ENCODE data around the gene MACF1. TPM values are rescaled to one million over a fixed set of nuclear protein-coding genes. Genes with fewer than 3 reads are reported as not detected.

Gene MACF1
- total RNA-seq, 1 donor, result 284 TPM

DNA sequence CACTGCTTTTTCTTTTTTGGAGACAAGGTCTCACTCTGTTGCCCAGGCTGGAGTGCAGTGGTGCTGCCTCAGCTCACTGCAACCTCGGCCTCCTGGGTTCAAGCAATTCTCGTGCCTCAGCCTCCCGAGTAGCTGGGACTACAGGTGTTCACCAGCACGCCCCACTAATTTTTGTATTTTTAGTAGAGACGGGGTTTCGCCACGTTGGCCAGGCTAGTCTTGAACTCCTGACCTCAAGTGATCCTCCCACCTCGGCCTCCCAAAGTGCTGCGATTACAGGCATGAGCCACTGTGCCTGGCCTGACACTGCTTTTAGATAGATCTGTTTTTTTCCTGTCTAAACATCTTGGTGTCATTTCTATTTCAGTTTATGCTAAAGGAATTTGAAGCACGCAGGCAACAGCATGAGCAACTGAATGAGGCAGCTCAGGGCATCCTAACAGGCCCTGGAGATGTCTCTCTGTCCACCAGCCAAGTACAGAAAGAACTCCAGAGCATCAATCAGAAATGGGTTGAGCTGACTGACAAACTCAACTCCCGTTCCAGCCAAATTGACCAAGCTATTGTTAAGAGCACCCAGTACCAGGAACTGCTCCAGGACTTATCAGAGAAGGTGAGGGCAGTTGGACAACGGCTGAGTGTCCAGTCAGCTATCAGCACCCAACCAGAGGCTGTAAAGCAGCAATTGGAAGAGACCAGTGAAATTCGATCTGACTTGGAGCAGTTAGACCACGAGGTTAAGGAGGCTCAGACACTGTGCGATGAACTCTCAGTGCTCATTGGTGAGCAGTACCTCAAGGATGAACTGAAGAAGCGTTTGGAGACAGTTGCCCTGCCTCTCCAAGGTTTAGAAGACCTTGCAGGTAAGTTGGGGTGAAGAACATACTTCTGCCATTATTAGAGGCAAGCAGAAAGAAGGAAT is 180.8 kb downstream of the MACF1 start:
- TF ChIP-seq, protein P1, sequence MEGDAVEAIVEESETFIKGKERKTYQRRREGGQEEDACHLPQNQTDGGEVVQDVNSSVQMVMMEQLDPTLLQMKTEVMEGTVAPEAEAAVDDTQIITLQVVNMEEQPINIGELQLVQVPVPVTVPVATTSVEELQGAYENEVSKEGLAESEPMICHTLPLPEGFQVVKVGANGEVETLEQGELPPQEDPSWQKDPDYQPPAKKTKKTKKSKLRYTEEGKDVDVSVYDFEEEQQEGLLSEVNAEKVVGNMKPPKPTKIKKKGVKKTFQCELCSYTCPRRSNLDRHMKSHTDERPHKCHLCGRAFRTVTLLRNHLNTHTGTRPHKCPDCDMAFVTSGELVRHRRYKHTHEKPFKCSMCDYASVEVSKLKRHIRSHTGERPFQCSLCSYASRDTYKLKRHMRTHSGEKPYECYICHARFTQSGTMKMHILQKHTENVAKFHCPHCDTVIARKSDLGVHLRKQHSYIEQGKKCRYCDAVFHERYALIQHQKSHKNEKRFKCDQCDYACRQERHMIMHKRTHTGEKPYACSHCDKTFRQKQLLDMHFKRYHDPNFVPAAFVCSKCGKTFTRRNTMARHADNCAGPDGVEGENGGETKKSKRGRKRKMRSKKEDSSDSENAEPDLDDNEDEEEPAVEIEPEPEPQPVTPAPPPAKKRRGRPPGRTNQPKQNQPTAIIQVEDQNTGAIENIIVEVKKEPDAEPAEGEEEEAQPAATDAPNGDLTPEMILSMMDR (IDR thresholded peaks at IDR 0.05; ENCODE audit: insufficient read depth, low read length), result no peak
- no peak overlapping the region for H3K4me3 ChIP-seq (ENCODE audit: low read depth, low read length)
- DNase-seq (ENCODE audit: low read depth), result no peak

DNA sequence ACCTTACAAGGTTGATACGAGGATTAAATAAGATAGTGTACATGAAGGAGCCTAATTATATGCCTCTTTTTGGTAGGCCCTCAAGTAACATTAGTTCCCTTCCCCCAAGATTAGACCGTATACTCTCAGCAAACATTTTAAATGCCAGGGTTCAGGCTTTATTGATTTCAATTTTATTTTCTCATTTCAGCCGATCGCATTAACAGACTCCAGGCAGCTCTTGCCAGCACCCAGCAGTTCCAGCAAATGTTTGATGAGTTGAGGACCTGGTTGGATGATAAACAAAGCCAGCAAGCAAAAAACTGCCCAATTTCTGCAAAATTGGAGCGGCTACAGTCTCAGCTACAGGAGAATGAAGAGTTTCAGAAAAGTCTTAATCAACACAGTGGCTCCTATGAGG is 182.5 kb downstream of the MACF1 start:
- no peak overlapping the region for H3K4me3 ChIP-seq (ENCODE audit: low read depth, low read length)
- TF ChIP-seq, protein P1 (IDR thresholded peaks at IDR 0.05; ENCODE audit: insufficient read depth, low read length), result no peak

DNA sequence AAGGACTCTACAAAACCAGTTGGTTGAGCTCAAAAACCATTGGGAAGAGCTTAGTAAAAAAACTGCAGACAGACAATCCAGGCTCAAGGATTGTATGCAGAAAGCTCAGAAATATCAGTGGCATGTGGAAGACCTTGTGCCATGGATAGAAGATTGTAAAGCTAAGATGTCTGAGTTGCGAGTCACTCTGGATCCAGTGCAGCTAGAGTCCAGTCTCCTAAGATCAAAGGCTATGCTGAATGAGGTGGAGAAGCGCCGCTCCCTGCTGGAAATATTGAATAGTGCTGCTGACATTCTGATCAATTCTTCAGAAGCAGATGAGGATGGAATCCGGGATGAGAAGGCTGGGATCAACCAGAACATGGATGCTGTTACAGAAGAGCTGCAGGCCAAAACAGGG is 183.0 kb downstream of the MACF1 start:
- TF ChIP-seq, protein P1 (IDR thresholded peaks at IDR 0.05; ENCODE audit: insufficient read depth, low read length), result peak; percentile 61
- DNase-seq (ENCODE audit: low read depth), result peak; percentile 93

More for the DNA sequence above, 182.5 kb downstream of the MACF1 start:
- no peak for DNase-seq (ENCODE audit: low read depth)

DNA sequence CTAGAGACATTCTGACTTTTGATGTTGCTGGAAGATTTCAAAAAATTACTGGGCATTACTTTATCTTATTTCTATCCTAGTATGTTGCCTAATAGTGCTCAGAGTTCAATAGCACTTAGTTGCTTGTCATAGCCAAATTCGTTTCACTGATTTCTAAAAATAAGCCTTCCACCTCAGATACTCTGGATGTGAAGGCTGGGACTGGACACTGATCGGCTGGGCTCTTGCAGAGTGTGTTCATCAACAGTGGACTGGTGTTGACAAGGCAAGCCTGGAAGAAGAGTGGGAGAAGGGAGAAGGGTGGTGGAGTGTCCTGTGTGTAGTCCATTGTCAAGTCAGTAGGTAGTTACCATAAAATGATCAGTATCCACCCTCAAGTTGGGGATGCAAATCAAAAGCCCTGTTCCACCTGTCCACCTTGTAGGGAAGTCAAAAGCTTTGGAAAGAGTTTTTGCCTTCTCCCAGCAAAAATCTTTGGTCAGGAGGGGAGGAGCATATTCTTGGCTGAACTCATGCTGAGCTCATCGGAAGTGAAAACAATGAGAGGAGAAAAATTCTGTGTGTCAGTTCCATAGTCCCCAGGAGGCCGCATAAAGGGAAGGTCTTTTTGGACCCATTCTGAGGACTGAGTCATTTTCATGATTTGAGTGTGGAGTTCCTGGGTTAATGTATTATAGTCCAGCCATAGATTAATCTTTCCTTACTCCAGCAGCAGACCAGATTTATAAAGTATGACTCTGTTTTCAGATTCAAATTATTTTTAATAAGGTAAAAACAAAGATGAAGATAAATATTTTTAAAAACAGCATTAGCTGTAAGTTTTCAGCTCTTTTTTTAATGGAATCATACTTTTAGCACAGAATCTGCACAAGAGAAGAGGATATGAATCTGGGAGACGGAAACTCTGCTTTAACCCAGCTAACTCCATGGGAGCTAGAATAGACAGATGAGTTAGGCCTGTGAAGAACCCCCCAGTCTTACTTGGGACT is 187.5 kb downstream of the MACF1 start:
- no peak overlapping the region for H3K4me3 ChIP-seq (ENCODE audit: low read depth, low read length)
- peak; percentile 94 for DNase-seq (ENCODE audit: low read depth)
- TF ChIP-seq, protein P1 (IDR thresholded peaks at IDR 0.05; ENCODE audit: insufficient read depth, low read length), result no peak

More for the DNA sequence above, 183.0 kb downstream of the MACF1 start:
- H3K4me3 ChIP-seq (ENCODE audit: low read depth, low read length), result no peak overlapping the region

DNA sequence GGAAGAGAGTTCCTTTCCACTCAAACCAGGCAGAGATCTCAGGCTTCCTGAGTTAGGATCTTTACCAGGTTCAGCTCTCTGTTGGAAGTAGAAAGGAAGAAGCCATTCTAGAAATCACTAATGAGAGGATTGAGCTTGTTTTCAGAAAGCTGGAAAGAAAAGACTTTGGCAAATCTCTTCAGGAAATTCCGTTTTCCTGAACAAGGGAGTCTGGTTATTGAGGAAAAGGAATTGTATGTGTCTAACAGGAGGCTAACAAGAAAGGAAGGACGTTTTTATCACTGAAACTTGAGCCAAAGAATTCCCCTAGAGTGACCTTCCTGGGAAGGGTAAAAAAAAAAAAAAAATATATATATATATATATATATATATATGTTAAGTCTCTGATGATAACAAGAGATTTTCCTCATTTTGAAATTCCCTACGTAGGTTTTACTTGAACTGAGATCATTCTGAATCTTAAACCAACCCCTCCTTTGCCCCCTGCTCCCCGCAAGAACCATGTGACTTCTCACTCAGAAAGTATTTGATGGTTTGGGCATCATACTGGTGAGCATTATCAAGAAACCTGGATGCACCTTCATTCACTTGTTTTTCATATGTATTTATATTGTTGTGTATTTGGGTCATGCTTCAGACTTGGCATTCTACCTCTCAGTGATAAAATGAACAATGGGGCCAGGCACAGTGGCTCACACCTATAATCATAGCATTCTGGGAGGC is 188.5 kb downstream of the MACF1 start:
- no peak overlapping the region for H3K4me3 ChIP-seq (ENCODE audit: low read depth, low read length)
- no peak for DNase-seq (ENCODE audit: low read depth)
- TF ChIP-seq, protein P1 (IDR thresholded peaks at IDR 0.05; ENCODE audit: insufficient read depth, low read length), result no peak

DNA sequence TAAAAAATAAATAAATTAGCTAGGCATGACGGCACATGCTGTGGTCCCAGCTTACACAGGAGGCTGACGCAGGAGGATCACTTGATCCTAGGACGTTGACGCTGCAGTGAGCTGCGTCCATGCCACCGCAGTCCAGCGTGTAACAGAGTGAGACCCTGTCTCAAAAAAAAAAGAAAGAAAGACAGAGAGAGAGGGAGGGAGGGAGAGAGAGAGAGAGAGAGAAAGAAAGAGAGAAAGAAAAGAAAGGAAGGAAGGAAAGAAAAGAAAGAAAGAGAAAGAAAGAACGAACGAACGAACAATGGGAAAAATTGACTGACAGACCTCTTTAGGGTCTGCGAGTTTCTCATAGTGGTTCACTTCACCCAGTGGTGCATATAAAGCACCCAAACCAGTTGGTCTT is 189.2 kb downstream of the MACF1 start:
- TF ChIP-seq, protein P1 (IDR thresholded peaks at IDR 0.05; ENCODE audit: insufficient read depth, low read length), result no peak
- no peak for DNase-seq (ENCODE audit: low read depth)
- H3K4me3 ChIP-seq (ENCODE audit: low read depth, low read length), result no peak overlapping the region

All from fibroblast of the aortic adventitia (primary cell).